K562 (cell line): ENCODE data around the gene TRPC5OS.

Source experiments
- CTCF ChIP-seq, 3 experiments: IDR thresholded peaks in 2 of 3; conservative IDR thresholded peaks in 1 of 3; 2 replicates each; pipeline ENCODE4 v1.5.1; 2011 to 2012; ENCODE audit warnings: low read length in 3 of 3, mild to moderate bottlenecking in 3 of 3, control low read depth in 2 of 3, improper control_type of control experiment in 1 of 3, inconsistent platforms in 1 of 3, low read depth in 1 of 3, mixed read lengths in 1 of 3, moderate library complexity in 1 of 3; ENCODE audit not compliant: insufficient read depth in 2 of 3
- EGR1 ChIP-seq: fragments of 450-650 bp; conservative IDR thresholded peaks from 2 replicates; pipeline ENCODE4 v1.6.1; 2017; ENCODE audit warnings: mild to moderate bottlenecking
- FOS ChIP-seq: IDR thresholded peaks from 3 replicates; pipeline ENCODE4 v1.6.1; 2011; ENCODE audit not compliant: insufficient read length; ENCODE audit errors: extremely low read depth
- FOXJ3 ChIP-seq: sonication (generic); formaldehyde crosslinking; IDR thresholded peaks from 2 replicates; pipeline ENCODE4 v1.4.0; 2020; ENCODE audit warnings: mild to moderate bottlenecking, missing genetic modification reagents
- HNRNPL ChIP-seq: fragments of 200-400 bp; formaldehyde crosslinking; IDR thresholded peaks from 2 replicates; pipeline ENCODE4 v1.6.1; 2017; ENCODE audit warnings: low read depth, mild to moderate bottlenecking, low read length
- MYBL2 ChIP-seq, 2 experiments: fragments of 450-650 bp in 1 of 2; sonication (generic) in 1 of 2; formaldehyde crosslinking in 1 of 2; IDR thresholded peaks; 2 replicates each; pipeline versions ENCODE4 v1.6.1 to v1.8.1; 2017 to 2022; ENCODE audit warnings: borderline replicate concordance in 1 of 2, inconsistent platforms in 1 of 2, low read depth in 1 of 2, mild to moderate bottlenecking in 1 of 2, missing genetic modification reagents in 1 of 2, moderate library complexity in 1 of 2
- PHF8 ChIP-seq: fragments of 200-600 bp; sonication (generic); IDR thresholded peaks from 2 replicates; pipeline ENCODE4 v1.6.1; 2012; ENCODE audit warnings: mixed run types, mild to moderate bottlenecking, inconsistent platforms, low read length, moderate library complexity, borderline replicate concordance
- POLR2A ChIP-seq: fragments of 450-650 bp; conservative IDR thresholded peaks from 2 replicates; pipeline ENCODE4 v1.6.1; 2016
- SMC3 ChIP-seq: conservative IDR thresholded peaks from 2 replicates; pipeline ENCODE4 v1.6.1; 2011; ENCODE audit warnings: low read depth, low read length, improper control_type of control experiment; ENCODE audit not compliant: insufficient read depth
- THRA ChIP-seq: fragments of 450-650 bp; IDR thresholded peaks from 2 replicates; pipeline ENCODE4 v1.6.1; 2017; ENCODE audit warnings: mild to moderate bottlenecking, moderate library complexity
- ZNF3 ChIP-seq: fragments of 250-450 bp; sonication (Bioruptor Pico); IDR thresholded peaks from 2 replicates; pipeline ENCODE4 v1.5.0; 2021; ENCODE audit warnings: mild to moderate bottlenecking, moderate library complexity
- ZNF408 ChIP-seq: fragments of 250-450 bp; sonication (Bioruptor Pico); IDR thresholded peaks from 2 replicates; pipeline ENCODE4 v1.4.0; 2020; ENCODE audit warnings: low read depth, mild to moderate bottlenecking, moderate library complexity
- ZNF785 ChIP-seq: fragments of 250-450 bp; sonication (Bioruptor Pico); IDR thresholded peaks from 2 replicates; pipeline ENCODE4 v1.4.0; 2020; ENCODE audit warnings: mild to moderate bottlenecking
- TF ChIP-seq, protein P1 (sequence below): fragments of 450-650 bp; conservative IDR thresholded peaks from 2 replicates; pipeline ENCODE4 v1.6.1; 2016; ENCODE audit warnings: missing genetic modification characterization, low read depth, mild to moderate bottlenecking, missing compliant biosample characterization, moderate library complexity

DNA sequence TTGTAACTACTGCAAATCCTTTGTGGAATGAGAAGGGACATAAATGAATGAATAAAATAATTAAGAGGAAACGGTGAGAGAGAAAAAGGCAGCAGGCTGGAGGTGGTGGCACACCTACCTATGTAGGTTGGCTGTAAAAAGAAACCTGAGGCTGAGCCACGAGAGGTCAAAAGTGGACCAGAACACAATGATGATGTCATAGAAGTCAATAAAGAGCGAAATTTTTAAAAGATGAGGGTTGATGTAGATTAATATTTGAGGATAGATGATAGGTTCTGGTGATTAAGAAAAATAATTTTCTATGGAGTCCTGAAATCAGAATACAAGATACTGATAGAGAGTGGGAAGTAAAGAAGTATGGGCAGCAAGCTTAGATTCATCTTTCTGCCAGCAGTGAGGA lies 1.7 kb downstream of the TRPC5OS start:
- TF ChIP-seq MYBL2 (IDR thresholded peaks at IDR 0.05; ENCODE audit: low read depth) (no peak), MYBL2 (CRISPR knock-in tag; IDR thresholded peaks at IDR 0.05; ENCODE audit: borderline replicate concordance) (no peak), SMC3 (no peak), THRA (no peak), POLR2A (no peak), FOXJ3 (CRISPR knock-in tag) (no peak), EGR1 (no peak), PHF8 (no peak), ZNF408 (CRISPR knock-in tag) (no peak), FOS (no peak), CTCF (IDR thresholded peaks at IDR 0.05 in 2 of 3, conservative IDR thresholded peaks at IDR 0.05 in 1 of 3; ENCODE audit: insufficient read depth in 2 of 3, low read depth in 1 of 3, low read length in 3 of 3) (no peak), ZNF3 (CRISPR knock-in tag) (no peak), HNRNPL (no peak), ZNF785 (CRISPR knock-in tag) (no peak)
- TF ChIP-seq, protein P1, sequence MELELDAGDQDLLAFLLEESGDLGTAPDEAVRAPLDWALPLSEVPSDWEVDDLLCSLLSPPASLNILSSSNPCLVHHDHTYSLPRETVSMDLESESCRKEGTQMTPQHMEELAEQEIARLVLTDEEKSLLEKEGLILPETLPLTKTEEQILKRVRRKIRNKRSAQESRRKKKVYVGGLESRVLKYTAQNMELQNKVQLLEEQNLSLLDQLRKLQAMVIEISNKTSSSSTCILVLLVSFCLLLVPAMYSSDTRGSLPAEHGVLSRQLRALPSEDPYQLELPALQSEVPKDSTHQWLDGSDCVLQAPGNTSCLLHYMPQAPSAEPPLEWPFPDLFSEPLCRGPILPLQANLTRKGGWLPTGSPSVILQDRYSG = no peak
